ENCODE data around the gene BICRA. TPM values are rescaled to one million over a fixed set of nuclear protein-coding genes. Genes with fewer than 3 reads are reported as not detected.
"Not testable (repeated sequence)": the region's sequence is repeated elsewhere in the genome, so short reads cannot be mapped to it uniquely, and the experiment has no call there.

The BICRA gene
- total RNA-seq, 1 experiment from 2014 or later: 0.95 TPM

DNA sequence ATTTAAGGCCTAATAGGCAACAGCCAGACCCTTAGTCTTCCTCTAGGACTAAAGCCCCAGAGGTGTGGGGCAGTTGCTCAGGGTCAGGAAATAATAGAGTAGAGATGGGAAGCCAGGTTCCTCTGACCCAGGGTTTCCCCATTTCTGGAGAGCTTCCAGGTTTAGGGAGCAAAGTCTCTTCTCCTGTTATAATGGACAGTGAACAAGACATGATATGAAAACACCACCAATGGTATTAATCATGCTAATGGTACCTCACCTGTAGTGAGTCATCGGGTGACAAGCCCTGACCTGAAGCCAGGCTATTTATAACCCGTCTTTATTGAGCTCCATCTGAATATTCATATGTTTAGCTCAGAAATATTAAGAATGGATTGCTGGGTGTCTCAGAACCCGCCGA is 24.6 kb downstream of the BICRA start:
- Histone ChIP-seq H3K9me3 (replicated peaks) (no peaks in the 10 kb centered on the region), H3K4me1 (no peaks in the 10 kb centered on the region), H3K27me3 (no peaks in the 10 kb centered on the region), H3K4me3 (no peak overlapping the region), H3K36me3 (no peaks in the 10 kb centered on the region; the same call in 1 of the 2 replicates), H3K27ac (no peak overlapping the region)
- DNase-seq: no peak

DNA sequence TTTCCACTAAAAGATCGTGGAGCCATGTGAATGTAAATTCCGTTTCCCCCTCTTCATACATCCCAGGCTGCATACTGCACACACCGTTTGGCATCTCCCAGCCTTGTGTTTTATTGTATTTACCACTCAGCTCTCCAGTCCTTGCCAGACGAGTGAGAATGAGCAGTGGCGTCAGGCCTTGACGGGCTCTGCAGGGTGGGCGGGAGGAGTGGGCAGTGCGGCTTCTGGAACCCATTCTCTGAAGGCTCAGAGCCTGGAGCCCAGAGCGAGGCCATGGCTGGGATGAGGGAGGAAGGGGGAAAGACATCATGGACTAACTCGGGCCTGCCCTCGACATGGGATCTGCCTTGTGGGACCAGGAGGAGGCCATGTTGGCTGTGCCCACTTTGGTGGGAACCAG is 25.1 kb downstream of the BICRA start:
- Histone ChIP-seq H3K36me3 (no peaks in the 10 kb centered on the region; the same call in 1 of the 2 replicates), H3K4me1 (no peaks in the 10 kb centered on the region), H3K9me3 (replicated peaks) (no peaks in the 10 kb centered on the region), H3K4me3 (no peak overlapping the region), H3K27me3 (no peaks in the 10 kb centered on the region), H3K27ac (no peak overlapping the region)
- DNase-seq: no peak

DNA sequence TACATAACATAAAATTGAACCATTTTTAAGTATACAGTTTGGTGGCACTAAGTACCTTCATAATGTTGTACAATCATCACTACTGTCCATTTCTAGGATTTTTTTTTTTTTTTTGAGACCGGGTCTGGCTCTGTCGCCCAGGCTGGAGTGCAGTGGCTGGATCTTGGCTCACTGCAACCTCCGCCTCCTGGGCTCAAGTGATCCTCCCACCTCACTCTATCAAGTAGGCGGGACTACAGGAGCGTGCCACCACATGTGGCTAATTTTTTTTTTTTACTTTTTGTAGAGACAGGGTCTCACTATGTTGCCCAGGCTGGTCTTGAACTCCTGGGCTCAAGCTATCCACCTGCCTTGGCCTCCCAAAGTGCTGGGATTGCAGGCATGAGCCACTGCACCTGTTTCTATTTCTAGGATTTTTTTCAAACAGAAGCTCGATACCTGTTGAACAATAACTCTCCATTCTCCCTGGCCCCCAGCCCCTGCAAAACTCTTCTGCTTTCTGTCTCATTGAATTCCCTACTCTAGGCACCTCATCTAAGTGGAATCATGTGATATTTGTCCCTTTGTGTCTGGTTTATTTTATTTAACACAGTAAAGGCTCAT is 26.3 kb downstream of the BICRA start:
- H3K4me3 ChIP-seq; H3K9me3 ChIP-seq (replicated peaks); H3K27me3 ChIP-seq; H3K4me1 ChIP-seq; H3K27ac ChIP-seq; DNase-seq; H3K36me3 ChIP-seq: not testable (repeated sequence)

DNA sequence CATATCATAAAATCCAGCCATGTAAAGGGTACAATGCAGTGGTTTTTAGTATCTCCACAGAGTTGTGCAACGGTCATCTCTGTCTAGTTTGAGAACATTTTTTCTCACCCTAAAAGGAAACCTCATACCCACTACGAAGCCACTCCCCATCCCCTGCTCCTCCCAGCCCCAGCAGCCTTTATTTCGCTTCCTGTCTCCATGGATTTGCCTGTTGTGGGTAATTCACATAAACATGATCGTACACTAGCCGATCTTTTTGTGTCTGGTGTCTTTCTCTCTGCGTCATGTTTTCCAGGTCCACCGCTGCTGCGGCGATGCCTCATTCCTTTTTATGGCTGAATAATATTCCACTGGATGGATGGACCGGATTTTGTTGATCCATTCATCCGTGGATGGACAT is 28.6 kb downstream of the BICRA start:
- Histone ChIP-seq H3K27me3 (no peaks in the 10 kb centered on the region), H3K4me1 (no peaks in the 10 kb centered on the region), H3K9me3 (replicated peaks) (no peaks in the 10 kb centered on the region), H3K4me3 (no peak overlapping the region), H3K36me3 (peaks cover 2% of the 10 kb centered on the region; the same call in 1 of the 2 replicates), H3K27ac (no peak overlapping the region)
- no peak for DNase-seq

DNA sequence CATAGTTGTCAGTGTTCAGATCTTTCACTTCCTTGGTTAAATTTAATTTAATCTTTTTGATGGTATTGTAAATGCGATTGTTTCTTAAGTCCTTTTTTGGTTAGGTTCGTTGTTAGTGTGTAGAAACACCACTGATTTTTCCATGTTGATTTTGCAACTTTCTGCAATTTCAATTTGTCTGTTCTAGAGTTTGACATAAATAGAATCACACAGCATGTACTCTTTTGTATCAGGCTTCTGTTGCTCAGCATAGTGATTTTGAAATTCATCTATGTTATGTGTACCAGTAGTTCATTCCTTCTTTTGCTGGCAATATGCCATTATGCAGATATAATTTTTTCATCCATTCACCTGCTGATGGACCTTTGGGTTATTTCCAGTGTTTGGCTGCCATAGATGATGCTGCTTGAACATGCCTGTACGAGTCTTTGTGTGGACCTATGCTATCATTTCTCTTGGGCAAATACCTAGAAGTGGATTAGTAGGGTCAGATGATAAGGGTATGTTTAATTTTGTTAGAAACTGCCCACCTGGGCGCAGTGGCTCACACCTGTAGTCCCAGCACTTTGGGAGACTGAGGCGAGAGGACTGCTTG is 33.1 kb downstream of the BICRA start:
- no peak for DNase-seq
- Histone ChIP-seq H3K4me1 (no peaks in the 10 kb centered on the region), H3K27me3 (no peaks in the 10 kb centered on the region), H3K27ac (no peak overlapping the region), H3K36me3 (0 out of 2 replicates have a peak, but pooled peaks cover 2% of the 10 kb centered on the region), H3K4me3 (no peak overlapping the region), H3K9me3 (replicated peaks) (no peaks in the 10 kb centered on the region)

DNA sequence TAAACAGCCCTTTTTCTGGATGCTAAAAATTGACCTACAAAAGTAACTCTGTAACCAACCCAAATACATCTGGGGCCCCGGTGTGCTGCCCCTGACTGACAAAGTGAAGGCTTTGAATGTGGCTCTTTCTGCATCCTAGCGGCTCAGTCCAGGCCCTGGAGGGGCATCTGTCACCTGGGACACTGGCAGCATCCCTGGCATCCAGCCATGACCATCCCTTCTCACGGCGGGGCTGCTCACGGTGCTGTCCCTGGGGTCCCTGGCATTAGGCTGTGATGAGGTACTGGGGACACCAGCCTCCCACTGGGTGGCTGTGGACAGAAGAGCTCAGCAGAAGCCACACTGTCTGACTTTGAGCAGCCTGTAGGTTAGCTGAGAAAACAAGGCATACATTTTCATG is 34.3 kb downstream of the BICRA start:
- DNase-seq: no peak
- H3K27ac ChIP-seq: no peak overlapping the region
- H3K4me1 ChIP-seq: no peaks in the 10 kb centered on the region
- 0 out of 2 replicates have a peak, but pooled peaks cover 2% of the 10 kb centered on the region for H3K36me3 ChIP-seq
- no peak overlapping the region for H3K4me3 ChIP-seq
- H3K27me3 ChIP-seq: no peaks in the 10 kb centered on the region
- no peaks in the 10 kb centered on the region for H3K9me3 ChIP-seq (replicated peaks)

DNA sequence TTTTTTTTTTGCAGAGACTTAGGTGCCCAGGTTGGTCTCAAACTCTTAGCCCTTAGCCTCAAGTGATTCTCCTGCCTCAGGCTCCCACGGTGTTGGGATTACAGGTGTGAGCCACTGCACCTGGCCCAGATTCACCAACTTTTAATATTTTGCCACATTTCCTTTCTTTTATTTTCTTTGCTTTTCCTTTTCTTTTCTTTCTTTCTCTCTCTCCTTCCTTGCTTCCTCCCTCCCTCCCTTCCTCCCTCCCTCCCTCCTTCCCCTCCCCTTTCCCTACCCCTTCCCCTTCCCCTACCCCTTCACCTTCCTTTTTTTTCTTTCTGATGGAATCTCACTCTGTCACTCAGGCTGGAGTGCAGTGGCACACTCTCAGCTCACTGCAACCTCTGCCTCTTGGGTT is 35.3 kb downstream of the BICRA start:
- Histone ChIP-seq H3K36me3 (0 out of 2 replicates have a peak, but pooled peaks cover 2% of the 10 kb centered on the region), H3K9me3 (replicated peaks) (no peaks in the 10 kb centered on the region), H3K4me1 (no peaks in the 10 kb centered on the region), H3K27me3 (no peaks in the 10 kb centered on the region), H3K27ac (no peak overlapping the region), H3K4me3 (no peak overlapping the region)
- DNase-seq: no peak

DNA sequence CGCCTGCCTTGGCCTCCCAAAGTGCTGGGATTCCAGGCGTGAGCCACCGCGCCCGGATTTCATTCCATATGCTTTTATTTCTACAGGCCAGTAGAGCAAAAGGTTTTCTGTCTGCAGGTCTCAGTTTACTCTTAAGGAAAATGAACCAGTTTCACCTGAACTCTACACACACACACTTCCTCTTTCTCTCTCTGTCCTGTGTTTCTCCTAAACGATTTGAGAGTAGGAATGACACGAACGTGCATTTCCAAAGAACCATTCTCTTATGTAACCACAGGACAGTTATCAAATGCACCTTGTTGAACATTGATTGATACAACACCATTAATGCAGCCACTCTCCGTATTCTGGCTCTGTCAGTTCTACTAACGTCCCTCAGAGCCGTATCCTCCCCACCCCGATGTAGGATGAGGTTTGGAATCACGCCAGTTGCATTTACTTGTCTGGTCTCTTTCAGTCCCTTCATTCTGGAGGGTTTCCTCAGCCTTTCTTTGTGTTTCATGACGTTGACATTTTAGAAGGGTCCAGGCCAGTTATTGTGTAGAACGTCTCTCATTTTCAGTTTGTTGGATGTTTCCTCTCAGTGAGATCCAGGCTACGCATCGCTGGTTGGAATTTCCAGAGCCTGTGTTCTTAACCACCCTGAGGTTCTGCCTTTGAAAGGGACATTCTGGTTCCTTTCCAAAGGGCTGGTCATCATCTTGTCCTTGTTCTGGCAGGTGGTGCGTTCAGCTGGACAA is 36.0 kb downstream of the BICRA start:
- Histone ChIP-seq H3K36me3 (peaks cover 6% of the 10 kb centered on the region; the same call in 1 of the 2 replicates), H3K27me3 (no peaks in the 10 kb centered on the region), H3K27ac (no peak overlapping the region), H3K9me3 (replicated peaks) (0 out of 2 replicates have a peak, but pooled peaks cover 4% of the 10 kb centered on the region), H3K4me1 (no peaks in the 10 kb centered on the region), H3K4me3 (no peak overlapping the region)
- DNase-seq: no peak

DNA sequence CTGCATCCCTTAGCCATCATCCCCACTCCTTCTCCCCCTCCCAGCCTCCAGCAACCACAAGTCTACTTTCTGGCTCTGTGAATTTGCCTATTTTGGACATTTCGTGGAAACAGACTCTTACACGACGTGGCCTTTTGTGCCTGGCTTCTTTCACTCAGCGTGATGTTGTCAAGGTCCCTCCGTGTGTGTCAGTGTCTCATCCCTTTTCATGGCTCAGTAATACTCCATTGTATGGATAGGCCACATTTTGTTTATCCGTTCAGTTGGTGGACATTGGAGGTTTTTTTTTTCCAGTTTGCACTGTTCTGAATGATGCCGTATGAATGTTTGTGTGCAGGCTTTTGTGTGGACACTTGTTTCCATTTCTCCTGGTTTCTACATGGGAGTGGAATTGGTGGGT is 38.0 kb downstream of the BICRA start:
- no peaks in the 10 kb centered on the region for H3K4me1 ChIP-seq
- H3K9me3 ChIP-seq (replicated peaks): 0 out of 2 replicates have a peak, but pooled peaks cover 4% of the 10 kb centered on the region
- H3K4me3 ChIP-seq: no peak overlapping the region
- H3K36me3 ChIP-seq: peaks cover 3% of the 10 kb centered on the region; the same call in 1 of the 2 replicates
- no peak for DNase-seq
- no peak overlapping the region for H3K27ac ChIP-seq
- H3K27me3 ChIP-seq: no peaks in the 10 kb centered on the region

DNA sequence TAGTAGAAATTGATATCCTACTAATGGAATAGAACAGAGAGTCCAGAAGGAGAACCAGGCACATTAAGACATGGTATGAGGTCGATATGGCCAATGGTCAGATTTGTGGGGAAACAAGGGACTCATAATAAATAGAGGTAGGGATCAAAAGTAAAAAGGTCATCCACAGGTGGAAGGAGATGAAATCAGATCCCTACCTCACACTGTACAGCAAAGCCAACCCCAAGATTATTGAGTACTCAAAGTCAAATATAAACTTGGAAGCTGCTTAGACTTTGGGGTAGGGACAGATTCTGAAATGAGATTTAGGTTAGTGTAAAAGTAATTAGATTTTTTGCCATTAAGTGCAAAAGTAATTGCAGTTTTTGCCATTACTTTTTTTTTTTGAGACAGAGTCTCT is 40.7 kb downstream of the BICRA start:
- 0 out of 2 replicates have a peak, but pooled peaks cover 4% of the 10 kb centered on the region for H3K9me3 ChIP-seq (replicated peaks)
- no peak for DNase-seq
- H3K36me3 ChIP-seq: peaks cover 12% of the 10 kb centered on the region; the same call in 1 of the 2 replicates
- H3K27ac ChIP-seq: no peak overlapping the region
- no peak overlapping the region for H3K4me3 ChIP-seq
- H3K4me1 ChIP-seq: no peaks in the 10 kb centered on the region
- no peaks in the 10 kb centered on the region for H3K27me3 ChIP-seq

DNA sequence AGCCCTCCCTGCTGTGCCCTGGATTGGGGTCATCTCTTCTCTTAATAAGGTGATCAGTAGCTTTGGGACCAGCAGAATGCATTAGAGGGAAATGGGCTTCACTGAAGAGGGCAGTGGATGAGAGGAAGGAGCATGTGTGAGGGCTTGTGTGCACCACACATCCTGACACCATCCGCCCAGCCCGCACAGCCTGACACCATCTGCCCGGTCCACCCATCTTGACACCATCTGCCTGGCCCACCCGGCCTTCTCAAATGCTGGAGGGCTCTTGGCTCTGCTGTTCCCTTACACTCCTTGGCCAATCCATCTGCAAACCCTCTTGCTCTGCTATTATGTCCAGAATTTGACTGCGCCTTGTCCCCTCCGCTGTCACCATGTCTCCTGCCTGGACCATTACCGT is 41.8 kb downstream of the BICRA start:
- no peak overlapping the region for H3K4me3 ChIP-seq
- no peak for DNase-seq

DNA sequence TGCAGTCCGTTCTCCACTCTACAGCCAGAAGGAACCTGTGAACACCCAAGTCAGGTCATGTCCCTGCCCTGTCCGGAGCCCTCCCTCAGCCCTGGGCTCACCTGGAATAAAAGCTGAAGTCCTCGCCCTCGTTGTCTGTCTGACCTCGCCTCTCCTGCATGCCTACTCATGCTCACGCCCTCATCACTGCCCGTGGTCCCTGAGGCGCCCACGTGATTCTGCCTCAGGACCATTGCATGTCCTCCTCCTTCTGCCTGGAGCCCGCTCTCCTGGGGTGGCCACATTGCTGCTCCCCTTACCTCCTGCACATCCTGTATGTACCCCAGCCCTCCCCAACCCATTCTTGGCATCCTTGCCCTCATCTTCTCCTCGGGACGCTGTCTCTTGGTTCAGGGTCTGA is 42.2 kb downstream of the BICRA start:
- Histone ChIP-seq H3K4me1 (no peaks in the 10 kb centered on the region), H3K36me3 (peaks cover 12% of the 10 kb centered on the region; the same call in 1 of the 2 replicates), H3K4me3 (no peak overlapping the region), H3K27me3 (no peaks in the 10 kb centered on the region), H3K9me3 (replicated peaks) (0 out of 2 replicates have a peak, but pooled peaks cover 4% of the 10 kb centered on the region), H3K27ac (no peak overlapping the region)
- DNase-seq: no peak

More for the DNA sequence above, 41.8 kb downstream of the BICRA start:
- H3K9me3 ChIP-seq (replicated peaks): 0 out of 2 replicates have a peak, but pooled peaks cover 4% of the 10 kb centered on the region
- no peak overlapping the region for H3K27ac ChIP-seq
- no peaks in the 10 kb centered on the region for H3K27me3 ChIP-seq
- H3K36me3 ChIP-seq: peaks cover 12% of the 10 kb centered on the region; the same call in 1 of the 2 replicates
- no peaks in the 10 kb centered on the region for H3K4me1 ChIP-seq

DNA sequence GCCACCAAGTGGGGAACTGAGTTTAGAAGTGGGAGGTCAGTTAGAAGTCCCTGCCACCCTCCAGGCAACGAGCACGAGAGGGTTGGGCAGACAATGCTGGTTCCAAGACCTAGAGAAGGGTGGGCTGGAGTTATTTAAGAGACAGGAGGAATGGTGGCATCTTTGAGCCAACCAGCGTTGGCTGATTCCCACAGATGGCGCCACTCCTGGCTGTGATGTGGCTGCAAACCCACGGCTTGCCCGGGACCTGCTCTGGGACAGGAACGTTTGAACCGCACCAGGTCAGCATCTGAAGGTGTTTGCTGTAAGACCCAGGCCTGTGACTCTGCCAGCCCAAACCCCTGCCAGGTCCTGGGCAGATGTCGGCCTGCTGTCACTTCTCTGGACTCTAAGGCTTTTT is 42.8 kb downstream of the BICRA start:
- H3K4me3 ChIP-seq: no peak overlapping the region
- 0 out of 2 replicates have a peak, but pooled peaks cover 4% of the 10 kb centered on the region for H3K9me3 ChIP-seq (replicated peaks)
- no peaks in the 10 kb centered on the region for H3K27me3 ChIP-seq
- no peaks in the 10 kb centered on the region for H3K4me1 ChIP-seq
- peaks cover 12% of the 10 kb centered on the region; the same call in 1 of the 2 replicates for H3K36me3 ChIP-seq
- DNase-seq: no peak
- no peak overlapping the region for H3K27ac ChIP-seq

DNA sequence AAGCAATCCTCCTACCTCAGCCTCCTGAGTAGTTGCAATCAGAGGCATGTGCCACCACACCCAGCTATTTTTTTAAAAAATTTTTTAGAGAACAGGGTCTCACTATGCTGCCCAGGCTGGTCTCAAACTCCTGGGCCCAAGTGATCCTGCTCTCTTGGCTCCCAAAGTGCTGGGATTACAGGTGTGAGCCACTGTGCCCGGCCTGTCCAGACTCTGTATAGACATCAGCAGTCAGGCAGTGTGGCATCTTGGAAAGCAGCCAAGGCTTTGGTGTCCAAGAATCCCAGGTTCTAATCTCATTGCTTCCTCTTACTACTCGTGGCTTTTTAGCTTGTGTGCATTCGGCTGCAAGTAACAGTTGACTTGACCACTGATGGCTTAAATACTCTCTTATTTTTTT is 43.4 kb downstream of the BICRA start:
- Histone ChIP-seq H3K4me1 (no peaks in the 10 kb centered on the region), H3K9me3 (replicated peaks) (0 out of 2 replicates have a peak, but pooled peaks cover 4% of the 10 kb centered on the region), H3K27ac (no peak overlapping the region), H3K27me3 (no peaks in the 10 kb centered on the region), H3K4me3 (no peak overlapping the region), H3K36me3 (peaks cover 12% of the 10 kb centered on the region; the same call in 1 of the 2 replicates)
- no peak for DNase-seq

DNA sequence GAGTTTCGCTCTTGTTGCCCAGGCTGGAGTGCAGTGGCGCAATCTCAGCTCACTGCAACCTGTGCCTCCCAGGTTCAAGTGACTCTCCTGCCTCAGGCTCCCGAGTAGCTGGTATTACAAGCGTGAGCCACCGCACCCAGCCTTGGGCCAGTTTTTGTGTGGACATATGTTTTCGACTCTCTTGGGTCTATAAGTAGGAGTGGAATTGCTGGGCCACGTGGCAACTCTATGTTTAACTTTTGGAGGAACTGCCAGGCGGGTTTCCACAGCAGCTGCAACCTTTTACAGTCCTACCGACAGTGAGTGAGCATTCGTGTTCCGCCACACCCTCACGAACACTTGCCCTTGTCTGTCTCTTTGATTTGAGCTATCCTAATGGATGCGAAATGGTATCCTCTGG is 44.9 kb downstream of the BICRA start:
- Histone ChIP-seq H3K4me1 (no peaks in the 10 kb centered on the region), H3K27me3 (no peaks in the 10 kb centered on the region), H3K36me3 (peaks cover 12% of the 10 kb centered on the region; the same call in 1 of the 2 replicates), H3K4me3 (no peak overlapping the region), H3K9me3 (replicated peaks) (0 out of 2 replicates have a peak, but pooled peaks cover 4% of the 10 kb centered on the region), H3K27ac (no peak overlapping the region)
- peak; percentile 61 to 65 for DNase-seq

Measured in SJCRH30 (cell line).